ENCODE measurements around the gene THADA.
A peak's percentile ranks its signal among the peaks of the same experiment; 100 is the strongest.

The THADA gene

GRCh38 chr2:43201016-43201415 lies 394.8 kb downstream of the THADA start:
- Histone ChIP-seq H3K27ac (ENCODE audit: low read depth in 2 of 2, low read length in 2 of 2) (no peak overlapping the region), H3K4me1 (ENCODE audit: control insufficient read depth in 2 of 2, insufficient read depth in 2 of 2, low read length in 2 of 2) (peaks cover 0 to 6% of the 10 kb centered on the region in 2 donors), H3K4me3 (ENCODE audit: low read length in 2 of 2) (no peak overlapping the region), H3K27me3 (ENCODE audit: control insufficient read depth in 2 of 2, insufficient read depth in 2 of 2, low read length in 2 of 2) (no peaks in the 10 kb centered on the region), H3K36me3 (ENCODE audit: control insufficient read depth in 2 of 2, insufficient read depth in 2 of 2, low read length in 2 of 2) (no peaks in the 10 kb centered on the region), H3K9me3 (ENCODE audit: control insufficient read depth in 2 of 2, low read length in 2 of 2) (no peaks in the 10 kb centered on the region), H3K9ac (ENCODE audit: low read depth in 1 of 2, low read length in 2 of 2) (no peak overlapping the region)

- no peaks in the 10 kb centered on the region for H3K36me3 ChIP-seq (ENCODE audit: control insufficient read depth in 2 of 2, insufficient read depth in 2 of 2, low read length in 2 of 2)
- peak overlapping the region in 1 of 2 donors; percentile 41 for H3K9ac ChIP-seq (ENCODE audit: low read depth in 1 of 2, low read length in 2 of 2)
- peaks cover 5 to 15% of the 10 kb centered on the region in 2 donors for H3K4me1 ChIP-seq (ENCODE audit: control insufficient read depth in 2 of 2, insufficient read depth in 2 of 2, low read length in 2 of 2)
- no peak overlapping the region for H3K27ac ChIP-seq (ENCODE audit: low read depth in 2 of 2, low read length in 2 of 2)
- no peaks in the 10 kb centered on the region for H3K27me3 ChIP-seq (ENCODE audit: control insufficient read depth in 2 of 2, insufficient read depth in 2 of 2, low read length in 2 of 2)
- H3K9me3 ChIP-seq (ENCODE audit: control insufficient read depth in 2 of 2, low read length in 2 of 2): no peaks in the 10 kb centered on the region
- H3K4me3 ChIP-seq (ENCODE audit: low read length in 2 of 2): no peak overlapping the region
Observed at GRCh38 chr2:43199492-43200488, 396.0 kb downstream of the THADA start.

GRCh38 chr2:43198263-43198662 lies 397.6 kb downstream of the THADA start:
- Histone ChIP-seq H3K27ac (ENCODE audit: low read depth in 2 of 2, low read length in 2 of 2) (no peak overlapping the region), H3K4me1 (ENCODE audit: control insufficient read depth in 2 of 2, insufficient read depth in 2 of 2, low read length in 2 of 2) (peaks cover 18 to 30% of the 10 kb centered on the region in 2 donors)

GRCh38 chr2:43197588-43197896 lies 398.3 kb downstream of the THADA start:
- H3K4me1 ChIP-seq (ENCODE audit: control insufficient read depth in 2 of 2, insufficient read depth in 2 of 2, low read length in 2 of 2): peaks cover 23 to 38% of the 10 kb centered on the region in 2 donors
- no peaks in the 10 kb centered on the region for H3K9me3 ChIP-seq (ENCODE audit: control insufficient read depth in 2 of 2, low read length in 2 of 2)
- H3K4me3 ChIP-seq (ENCODE audit: low read length in 2 of 2): no peak overlapping the region
- H3K27me3 ChIP-seq (ENCODE audit: control insufficient read depth in 2 of 2, insufficient read depth in 2 of 2, low read length in 2 of 2): no peaks in the 10 kb centered on the region
- H3K27ac ChIP-seq (ENCODE audit: low read depth in 2 of 2, low read length in 2 of 2): no peak overlapping the region
- no peaks in the 10 kb centered on the region for H3K36me3 ChIP-seq (ENCODE audit: control insufficient read depth in 2 of 2, insufficient read depth in 2 of 2, low read length in 2 of 2)
- no peak overlapping the region for H3K9ac ChIP-seq (ENCODE audit: low read depth in 1 of 2, low read length in 2 of 2)

More at GRCh38 chr2:43198263-43198662, 397.6 kb downstream of the THADA start:
- Histone ChIP-seq H3K4me3 (ENCODE audit: low read length in 2 of 2) (no peak overlapping the region), H3K9me3 (ENCODE audit: control insufficient read depth in 2 of 2, low read length in 2 of 2) (no peaks in the 10 kb centered on the region), H3K36me3 (ENCODE audit: control insufficient read depth in 2 of 2, insufficient read depth in 2 of 2, low read length in 2 of 2) (no peaks in the 10 kb centered on the region), H3K27me3 (ENCODE audit: control insufficient read depth in 2 of 2, insufficient read depth in 2 of 2, low read length in 2 of 2) (no peaks in the 10 kb centered on the region), H3K9ac (ENCODE audit: low read depth in 1 of 2, low read length in 2 of 2) (no peak overlapping the region)

- Histone ChIP-seq H3K9me3 (ENCODE audit: control insufficient read depth in 2 of 2, low read length in 2 of 2) (no peaks in the 10 kb centered on the region), H3K27ac (ENCODE audit: low read depth in 2 of 2, low read length in 2 of 2) (no peak overlapping the region), H3K27me3 (ENCODE audit: control insufficient read depth in 2 of 2, insufficient read depth in 2 of 2, low read length in 2 of 2) (no peaks in the 10 kb centered on the region), H3K4me1 (ENCODE audit: control insufficient read depth in 2 of 2, insufficient read depth in 2 of 2, low read length in 2 of 2) (peaks cover 26 to 43% of the 10 kb centered on the region in 2 donors), H3K36me3 (ENCODE audit: control insufficient read depth in 2 of 2, insufficient read depth in 2 of 2, low read length in 2 of 2) (no peaks in the 10 kb centered on the region), H3K9ac (ENCODE audit: low read depth in 1 of 2, low read length in 2 of 2) (no peak overlapping the region), H3K4me3 (ENCODE audit: low read length in 2 of 2) (no peak overlapping the region)
Observed at GRCh38 chr2:43196768-43197587, 398.9 kb downstream of the THADA start.

GRCh38 chr2:43194121-43194869 lies 401.5 kb downstream of the THADA start:
- peaks cover 38 to 49% of the 10 kb centered on the region in 2 donors for H3K4me1 ChIP-seq (ENCODE audit: control insufficient read depth in 2 of 2, insufficient read depth in 2 of 2, low read length in 2 of 2)
- H3K36me3 ChIP-seq (ENCODE audit: control insufficient read depth in 2 of 2, insufficient read depth in 2 of 2, low read length in 2 of 2): no peaks in the 10 kb centered on the region
- H3K9me3 ChIP-seq (ENCODE audit: control insufficient read depth in 2 of 2, low read length in 2 of 2): no peaks in the 10 kb centered on the region
- peak overlapping the region; percentile 79 to 80 for H3K9ac ChIP-seq (ENCODE audit: low read depth in 1 of 2, low read length in 2 of 2)
- H3K27me3 ChIP-seq (ENCODE audit: control insufficient read depth in 2 of 2, insufficient read depth in 2 of 2, low read length in 2 of 2): no peaks in the 10 kb centered on the region
- H3K27ac ChIP-seq (ENCODE audit: low read depth in 2 of 2, low read length in 2 of 2): peak overlapping the region; percentile 97 to 99
- peak overlapping the region; percentile 47 to 54 for H3K4me3 ChIP-seq (ENCODE audit: low read length in 2 of 2)

GRCh38 chr2:43193652-43194120 lies 402.2 kb downstream of the THADA start:
- no peaks in the 10 kb centered on the region for H3K27me3 ChIP-seq (ENCODE audit: control insufficient read depth in 2 of 2, insufficient read depth in 2 of 2, low read length in 2 of 2)
- no peaks in the 10 kb centered on the region for H3K9me3 ChIP-seq (ENCODE audit: control insufficient read depth in 2 of 2, low read length in 2 of 2)
- peak overlapping the region; percentile 97 to 99 for H3K27ac ChIP-seq (ENCODE audit: low read depth in 2 of 2, low read length in 2 of 2)
- H3K9ac ChIP-seq (ENCODE audit: low read depth in 1 of 2, low read length in 2 of 2): peak overlapping the region; percentile 79 to 80
- H3K4me1 ChIP-seq (ENCODE audit: control insufficient read depth in 2 of 2, insufficient read depth in 2 of 2, low read length in 2 of 2): peaks cover 38 to 49% of the 10 kb centered on the region in 2 donors
- H3K4me3 ChIP-seq (ENCODE audit: low read length in 2 of 2): peak overlapping the region; percentile 47 to 54
- no peaks in the 10 kb centered on the region for H3K36me3 ChIP-seq (ENCODE audit: control insufficient read depth in 2 of 2, insufficient read depth in 2 of 2, low read length in 2 of 2)

- Histone ChIP-seq H3K27me3 (ENCODE audit: control insufficient read depth in 2 of 2, insufficient read depth in 2 of 2, low read length in 2 of 2) (no peaks in the 10 kb centered on the region), H3K36me3 (ENCODE audit: control insufficient read depth in 2 of 2, insufficient read depth in 2 of 2, low read length in 2 of 2) (no peaks in the 10 kb centered on the region), H3K4me3 (ENCODE audit: low read length in 2 of 2) (peak overlapping the region; percentile 47 to 54), H3K4me1 (ENCODE audit: control insufficient read depth in 2 of 2, insufficient read depth in 2 of 2, low read length in 2 of 2) (peaks cover 38 to 50% of the 10 kb centered on the region in 2 donors), H3K9ac (ENCODE audit: low read depth in 1 of 2, low read length in 2 of 2) (peak overlapping the region; percentile 79 to 80), H3K9me3 (ENCODE audit: control insufficient read depth in 2 of 2, low read length in 2 of 2) (no peaks in the 10 kb centered on the region), H3K27ac (ENCODE audit: low read depth in 2 of 2, low read length in 2 of 2) (peak overlapping the region; percentile 97 to 99)
Observed at GRCh38 chr2:43192744-43193651, 402.8 kb downstream of the THADA start.
